ENCODE data around the gene GALNT2. TPM values are rescaled to one million over a fixed set of nuclear protein-coding genes. Genes with fewer than 3 reads are reported as not detected.
A peak's percentile ranks its signal among the peaks of the same experiment; 100 is the strongest.

Gene GALNT2
- total and polyA plus RNA-seq, 2 of the 13 experiments (the other 11 are each of a cell fraction or from before 2014, with no cell fraction given) = 39.3 to 39.6 TPM

GRCh38 chr1:230104395-230105244 lies 37.6 kb downstream of the GALNT2 start (continued):
- TF ChIP-seq CTCF (CRISPR knock-in tag; IDR thresholded peaks at IDR 0.05) = peak; percentile 36
- peak; percentile 27; the same call in 1 of the 2 replicates for TF ChIP-seq UBTF (CRISPR knock-in tag; IDR thresholded peaks at IDR 0.05)
- TF ChIP-seq DNMT3B (CRISPR knock-in tag; conservative IDR thresholded peaks at IDR 0.05) = 0 out of 2 replicates have a peak, but pooled peaks have one; percentile 43
- TF ChIP-seq ZNF772 (CRISPR knock-in tag; IDR thresholded peaks at IDR 0.05) = no peak; the same call in 1 of the 2 replicates
- peak; percentile 41 for TF ChIP-seq HNRNPLL (IDR thresholded peaks at IDR 0.05; ENCODE audit: low read depth, low read length, poor library complexity, severe bottlenecking)
- no peak for TF ChIP-seq STAT5B (CRISPR knock-in tag; IDR thresholded peaks at IDR 0.05)
- TF ChIP-seq ZNF816 (CRISPR knock-in tag; IDR thresholded peaks at IDR 0.05; ENCODE audit: borderline replicate concordance) = no peak
- no peak for TF ChIP-seq NCOA5 (CRISPR knock-in tag; IDR thresholded peaks at IDR 0.05)
- TF ChIP-seq, protein P1, sequence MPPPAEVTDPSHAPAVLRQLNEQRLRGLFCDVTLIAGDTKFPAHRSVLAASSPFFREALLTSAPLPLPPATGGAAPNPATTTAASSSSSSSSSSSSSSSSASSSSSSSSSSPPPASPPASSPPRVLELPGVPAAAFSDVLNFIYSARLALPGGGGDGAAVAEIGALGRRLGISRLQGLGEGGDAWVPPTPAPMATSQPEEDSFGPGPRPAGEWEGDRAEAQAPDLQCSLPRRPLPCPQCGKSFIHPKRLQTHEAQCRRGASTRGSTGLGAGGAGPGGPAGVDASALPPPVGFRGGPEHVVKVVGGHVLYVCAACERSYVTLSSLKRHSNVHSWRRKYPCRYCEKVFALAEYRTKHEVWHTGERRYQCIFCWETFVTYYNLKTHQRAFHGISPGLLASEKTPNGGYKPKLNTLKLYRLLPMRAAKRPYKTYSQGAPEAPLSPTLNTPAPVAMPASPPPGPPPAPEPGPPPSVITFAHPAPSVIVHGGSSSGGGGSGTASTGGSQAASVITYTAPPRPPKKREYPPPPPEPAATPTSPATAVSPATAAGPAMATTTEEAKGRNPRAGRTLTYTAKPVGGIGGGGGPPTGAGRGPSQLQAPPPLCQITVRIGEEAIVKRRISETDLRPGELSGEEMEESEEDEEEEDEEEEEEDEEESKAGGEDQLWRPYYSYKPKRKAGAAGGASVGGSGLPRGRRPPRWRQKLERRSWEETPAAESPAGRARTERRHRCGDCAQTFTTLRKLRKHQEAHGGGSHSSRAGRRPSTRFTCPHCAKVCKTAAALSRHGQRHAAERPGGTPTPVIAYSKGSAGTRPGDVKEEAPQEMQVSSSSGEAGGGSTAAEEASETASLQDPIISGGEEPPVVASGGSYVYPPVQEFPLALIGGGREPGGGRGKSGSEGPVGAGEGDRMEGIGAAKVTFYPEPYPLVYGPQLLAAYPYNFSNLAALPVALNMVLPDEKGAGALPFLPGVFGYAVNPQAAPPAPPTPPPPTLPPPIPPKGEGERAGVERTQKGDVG (CRISPR knock-in tag; IDR thresholded peaks at IDR 0.05; ENCODE audit: borderline replicate concordance) = peak; percentile 46; the same call in 1 of the 2 replicates
- TF ChIP-seq, protein P2, sequence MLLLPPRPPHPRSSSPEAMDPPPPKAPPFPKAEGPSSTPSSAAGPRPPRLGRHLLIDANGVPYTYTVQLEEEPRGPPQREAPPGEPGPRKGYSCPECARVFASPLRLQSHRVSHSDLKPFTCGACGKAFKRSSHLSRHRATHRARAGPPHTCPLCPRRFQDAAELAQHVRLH (CRISPR knock-in tag; IDR thresholded peaks at IDR 0.05; ENCODE audit: borderline replicate concordance, low read depth) = peak; percentile 68; the same call in 1 of the 2 replicates
- TF ChIP-seq HMGA1 (CRISPR knock-in tag; conservative IDR thresholded peaks at IDR 0.05) = no peak
- TF ChIP-seq TAF1 (CRISPR knock-in tag; IDR thresholded peaks at IDR 0.05) = no peak; the same call in 1 of the 2 replicates
- no peak for TF ChIP-seq ZNF644 (CRISPR knock-in tag; IDR thresholded peaks at IDR 0.05; ENCODE audit: low read depth)
- no peak for TF ChIP-seq CHD2 (IDR thresholded peaks at IDR 0.05; ENCODE audit: low read depth, low read length)
- 0 out of 2 replicates have a peak, but pooled peaks have one; percentile 43 for TF ChIP-seq ZNF205 (CRISPR knock-in tag; IDR thresholded peaks at IDR 0.05)
- TF ChIP-seq ZNF7 (CRISPR knock-in tag; IDR thresholded peaks at IDR 0.05) = no peak
- TF ChIP-seq ZBTB7B (CRISPR knock-in tag; IDR thresholded peaks at IDR 0.05) = peak; percentile 60
- no peak for TF ChIP-seq ZFP62 (CRISPR knock-in tag; IDR thresholded peaks at IDR 0.05)
- TF ChIP-seq SOX13 (IDR thresholded peaks at IDR 0.05) = no peak
- TF ChIP-seq SOX13 (CRISPR knock-in tag; conservative IDR thresholded peaks at IDR 0.05 in 1 of 2, IDR thresholded peaks at IDR 0.05 in 1 of 2) = peak in 1 of 2 experiments; percentile 65; a peak in 1 of 4 replicates
- TF ChIP-seq HIVEP1 (CRISPR knock-in tag; IDR thresholded peaks at IDR 0.05) = peak; percentile 71
- TF ChIP-seq MAFG (CRISPR knock-in tag; IDR thresholded peaks at IDR 0.05) = peak; percentile 74; the same call in 1 of the 2 replicates

All from HepG2 (cell line).